HepG2 (cell line): ENCODE data around the gene ZNF492. TPM values are rescaled to one million over a fixed set of nuclear protein-coding genes. Genes with fewer than 3 reads are reported as not detected.

Source experiments
- ATAC-seq: fragments of 200-7000 bp; cut with Tn5 transposase; 3 replicates; pipeline ENCODE4 v1.9.1; 2020; ENCODE audit warnings: mild to moderate bottlenecking, moderate library complexity
- BruUV-seq: library from RNA; stranded (reverse); fragments of 400-500 nt; replicated peaks from 2 replicates; lab custom pipeline; 2021; lab: Mats Ljungman, UMichigan
- CTCF ChIA-PET: fragments of 300-600 bp; formaldehyde crosslinking; extraction: SDS; loops from one replicate; lab custom pipeline; 2021; ENCODE audit warnings: low total read pairs, inconsistent platforms, low intra/inter-chr PET ratio; lab: Yijun Ruan, JAX
- POLR2A ChIA-PET: fragments of 350-600 bp; sonication (Branson Sonifier 250); formaldehyde crosslinking; loops from one replicate; lab custom pipeline; 2020; ENCODE audit warnings: antibody characterized with exemption, inconsistent platforms; lab: Yijun Ruan, JAX
- DNase-seq: peaks from one replicate; pipeline ENCODE4 v3.0.0-alpha.2; 2015; ENCODE audit warnings: low spot score
- FAIRE-seq: peaks from 3 replicates; lab custom pipeline; 2011; peaks lifted over from hg19 to GRCh38; lab: Jason Lieb, UNC
- H2AFZ ChIP-seq: one replicate; pipeline ENCODE4 v1.6.1; 2011; ENCODE audit warnings: low read length, inconsistent platforms
- H3K27ac ChIP-seq: fragments of 300-600 bp; 3 replicates; pipeline ENCODE4 v1.8.0; 2011; ENCODE audit warnings: mixed run types, mild to moderate bottlenecking, mixed read lengths, low read length, inconsistent platforms; ENCODE audit not compliant: insufficient read depth; ENCODE audit errors: extremely low read length
- H3K27me3 ChIP-seq, 2 experiments: fragments of 200-600 bp in 1 of 2; 2 replicates in 1 of 2; 3 replicates in 1 of 2; pipeline versions ENCODE4 v1.6.0 to v1.8.0; 2011; ENCODE audit warnings: low read length in 2 of 2, mild to moderate bottlenecking in 2 of 2, moderate library complexity in 2 of 2, inconsistent platforms in 1 of 2; ENCODE audit not compliant: insufficient read depth in 2 of 2, control insufficient read depth in 1 of 2
- H3K36me3 ChIP-seq, 2 experiments: fragments of 200-600 bp in 1 of 2; replicated peaks in 1 of 2; 2 replicates in 1 of 2; 3 replicates in 1 of 2; pipeline versions ENCODE4 v1.5.1 to v1.8.0; 2011; ENCODE audit warnings: low read length in 2 of 2, inconsistent platforms in 1 of 2; ENCODE audit not compliant: insufficient read depth in 2 of 2, control insufficient read depth in 1 of 2
- H3K4me1 ChIP-seq: 2 replicates; pipeline ENCODE4 v1.5.1; 2012; ENCODE audit warnings: low read length, inconsistent platforms; ENCODE audit not compliant: insufficient read depth
- H3K4me2 ChIP-seq: 2 replicates; pipeline ENCODE4 v1.6.0; 2011; ENCODE audit warnings: low read depth, low read length, inconsistent platforms
- H3K4me3 ChIP-seq, 3 experiments: fragments of 200-600 bp in 1 of 3; sonication (generic), shearing (Covaris generic) in 1 of 3; replicated peaks in 1 of 3; 2 replicates each; pipeline ENCODE4 v1.5.1; 2011 to 2016; ENCODE audit warnings: low read length in 3 of 3, inconsistent platforms in 2 of 3, low read depth in 2 of 3, mild to moderate bottlenecking in 2 of 3, control low read depth in 1 of 3, mixed read lengths in 1 of 3; ENCODE audit not compliant: insufficient read depth in 1 of 3
- H3K79me2 ChIP-seq: one replicate; pipeline ENCODE4 v1.6.1; 2011; ENCODE audit warnings: low read length, inconsistent platforms; ENCODE audit not compliant: insufficient read depth
- H3K9ac ChIP-seq: 2 replicates; pipeline ENCODE4 v1.6.0; 2011; ENCODE audit warnings: mild to moderate bottlenecking, low read depth, low read length, inconsistent platforms; ENCODE audit not compliant: insufficient read depth
- H3K9me3 ChIP-seq: 2 replicates; pipeline ENCODE4 v1.5.1; 2012; ENCODE audit warnings: mild to moderate bottlenecking, low read length
- H4K20me1 ChIP-seq: 2 replicates; pipeline ENCODE4 v1.6.0; 2011; ENCODE audit warnings: inconsistent platforms, mild to moderate bottlenecking, low read length, moderate library complexity; ENCODE audit not compliant: insufficient read depth
- NFIB ChIP-seq: sonication (generic); formaldehyde crosslinking; IDR thresholded peaks from 2 replicates; pipeline ENCODE4 v1.9.0; 2021; ENCODE audit warnings: missing genetic modification reagents, mild to moderate bottlenecking, borderline replicate concordance
- NR2F6 ChIP-seq, 2 experiments: IDR thresholded peaks; 2 replicates each; pipeline ENCODE4 v1.6.1; 2016; ENCODE audit warnings: antibody characterized with exemption in 1 of 2, mild to moderate bottlenecking in 1 of 2
- ZKSCAN1 ChIP-seq: fragments of 150-350 bp; IDR thresholded peaks from 2 replicates; pipeline ENCODE4 v1.6.1; 2014; ENCODE audit warnings: low read length
- ZNF570 ChIP-seq: sonication (generic); formaldehyde crosslinking; IDR thresholded peaks from 2 replicates; pipeline ENCODE4 v1.4.0; 2020; ENCODE audit warnings: mild to moderate bottlenecking, missing genetic modification reagents, borderline replicate concordance
- ZNF788 ChIP-seq: sonication (generic); formaldehyde crosslinking; IDR thresholded peaks from 2 replicates; pipeline ENCODE4 v1.5.0; 2020; ENCODE audit warnings: mild to moderate bottlenecking, missing genetic modification reagents, borderline replicate concordance
- WGBS: methylation state at CpG from one replicate; pipeline ENCODE4 v1.1.6; 2017; ENCODE audit warnings: low lambda C conversion rate; 5-methylcytosine and 5-hydroxymethylcytosine counted together
- in situ Hi-C: cut with HindIII; loops from 2 replicates; pipeline ENCODE4 v1.10.0; 2017; ENCODE audit warnings: low pct_unique_long_range_greater_than_20kb; ENCODE audit not compliant: extremely low pct_ligation_motif_present
- intact Hi-C: fragments of 100-400 bp; cut with micrococcal nuclease; formaldehyde crosslinking; loops from one replicate; pipeline ENCODE4 v1.10.0; 2022; ENCODE audit not compliant: unreplicated experiment
- polyA plus RNA-seq, 8 experiments: library from polyadenylated mRNA; depleted of rRNA in 3 of 8; stranded (reverse) in 7 of 8; unstranded in 1 of 8; fragments of >200 nt; fragmentation: Illumina TruSeq in 4 of 8; extraction: Trizol in 4 of 8; gene quantifications; 2 replicates each; pipeline versions ENCODE4 v1.2.1 to v1.2.3, GENCODE V29; 2011 to 2016; ENCODE audit warnings: low read depth in 4 of 8, missing spikeins in 1 of 8, mixed read lengths in 1 of 8; ENCODE audit not compliant: insufficient read depth in 1 of 8
- total RNA-seq, 5 experiments: library from RNA; depleted of rRNA; stranded (reverse); fragments of >200 nt; fragmentation: Illumina TruSeq; extraction: Trizol; gene quantifications; 2 replicates each; pipeline ENCODE4 v1.2.3, GENCODE V29; 2016; ENCODE audit warnings: low read depth in 1 of 5
- TF ChIP-seq, protein P1 (sequence below): sonication (generic); formaldehyde crosslinking; IDR thresholded peaks from one replicate; pipeline ENCODE4 v1.5.1; 2020; ENCODE audit warnings: mild to moderate bottlenecking, missing genetic modification reagents; ENCODE audit errors: not compliant biosample characterization
- TF ChIP-seq, protein P2 (sequence below): IDR thresholded peaks from 2 replicates; pipeline ENCODE4 v1.6.1; 2016; ENCODE audit warnings: missing genetic modification reagents, missing compliant biosample characterization
- TF ChIP-seq, protein P3 (sequence below): sonication (generic); formaldehyde crosslinking; IDR thresholded peaks from 2 replicates; pipeline ENCODE4 v1.4.0; 2020; ENCODE audit warnings: missing genetic modification reagents, borderline replicate concordance

ZNF492 gene
- total and polyA plus RNA-seq, 2 of the 13 experiments (the other 11 are each of a cell fraction or from before 2014, with no cell fraction given): not detected

DNA sequence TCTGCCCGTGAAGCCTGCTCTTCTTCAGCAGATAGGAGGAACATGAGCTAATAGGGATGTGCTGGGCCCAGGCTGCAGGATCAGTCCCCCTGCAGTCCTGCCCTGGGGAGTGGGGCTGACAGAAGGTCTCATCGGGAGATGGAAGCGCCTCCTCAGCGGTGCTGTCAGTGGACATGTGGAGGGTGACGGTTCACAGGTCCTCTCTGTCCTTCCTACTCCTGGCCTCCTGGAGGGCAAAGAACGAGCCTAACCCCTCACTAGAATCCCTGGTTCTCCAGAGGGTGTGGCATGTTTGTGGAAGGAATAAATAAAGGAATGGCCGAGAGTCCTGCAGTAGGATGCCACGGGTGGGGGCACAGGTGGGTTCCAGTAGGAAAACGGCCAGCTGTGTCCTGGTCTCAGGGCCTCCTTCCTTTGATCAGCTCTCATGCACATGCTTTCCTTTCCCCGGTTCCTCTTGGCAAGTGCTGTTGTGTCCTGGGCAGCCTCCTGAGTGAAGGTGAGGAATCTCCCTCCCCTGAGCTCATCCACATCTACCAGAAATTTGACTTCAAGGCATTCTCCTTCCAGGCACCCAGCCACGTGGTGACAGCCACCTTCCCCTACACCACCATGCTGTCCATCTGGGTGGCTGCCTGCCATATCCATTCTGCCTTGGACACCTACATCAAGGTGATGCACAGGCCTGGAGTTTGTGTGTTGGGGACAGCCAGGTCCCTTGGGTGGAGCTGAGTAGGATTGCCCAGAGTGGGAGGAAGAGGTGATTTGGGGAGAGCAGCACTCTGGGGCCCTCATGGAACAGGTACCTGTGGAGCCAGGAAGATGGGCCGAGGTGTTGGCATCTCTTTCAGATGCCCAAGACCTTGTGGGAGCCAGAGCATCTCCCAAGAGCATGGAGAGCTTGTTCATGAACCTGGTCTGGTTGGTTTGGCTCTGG lies 28.6 kb upstream of the ZNF492 start (continued):
- TF ChIP-seq, protein P1, sequence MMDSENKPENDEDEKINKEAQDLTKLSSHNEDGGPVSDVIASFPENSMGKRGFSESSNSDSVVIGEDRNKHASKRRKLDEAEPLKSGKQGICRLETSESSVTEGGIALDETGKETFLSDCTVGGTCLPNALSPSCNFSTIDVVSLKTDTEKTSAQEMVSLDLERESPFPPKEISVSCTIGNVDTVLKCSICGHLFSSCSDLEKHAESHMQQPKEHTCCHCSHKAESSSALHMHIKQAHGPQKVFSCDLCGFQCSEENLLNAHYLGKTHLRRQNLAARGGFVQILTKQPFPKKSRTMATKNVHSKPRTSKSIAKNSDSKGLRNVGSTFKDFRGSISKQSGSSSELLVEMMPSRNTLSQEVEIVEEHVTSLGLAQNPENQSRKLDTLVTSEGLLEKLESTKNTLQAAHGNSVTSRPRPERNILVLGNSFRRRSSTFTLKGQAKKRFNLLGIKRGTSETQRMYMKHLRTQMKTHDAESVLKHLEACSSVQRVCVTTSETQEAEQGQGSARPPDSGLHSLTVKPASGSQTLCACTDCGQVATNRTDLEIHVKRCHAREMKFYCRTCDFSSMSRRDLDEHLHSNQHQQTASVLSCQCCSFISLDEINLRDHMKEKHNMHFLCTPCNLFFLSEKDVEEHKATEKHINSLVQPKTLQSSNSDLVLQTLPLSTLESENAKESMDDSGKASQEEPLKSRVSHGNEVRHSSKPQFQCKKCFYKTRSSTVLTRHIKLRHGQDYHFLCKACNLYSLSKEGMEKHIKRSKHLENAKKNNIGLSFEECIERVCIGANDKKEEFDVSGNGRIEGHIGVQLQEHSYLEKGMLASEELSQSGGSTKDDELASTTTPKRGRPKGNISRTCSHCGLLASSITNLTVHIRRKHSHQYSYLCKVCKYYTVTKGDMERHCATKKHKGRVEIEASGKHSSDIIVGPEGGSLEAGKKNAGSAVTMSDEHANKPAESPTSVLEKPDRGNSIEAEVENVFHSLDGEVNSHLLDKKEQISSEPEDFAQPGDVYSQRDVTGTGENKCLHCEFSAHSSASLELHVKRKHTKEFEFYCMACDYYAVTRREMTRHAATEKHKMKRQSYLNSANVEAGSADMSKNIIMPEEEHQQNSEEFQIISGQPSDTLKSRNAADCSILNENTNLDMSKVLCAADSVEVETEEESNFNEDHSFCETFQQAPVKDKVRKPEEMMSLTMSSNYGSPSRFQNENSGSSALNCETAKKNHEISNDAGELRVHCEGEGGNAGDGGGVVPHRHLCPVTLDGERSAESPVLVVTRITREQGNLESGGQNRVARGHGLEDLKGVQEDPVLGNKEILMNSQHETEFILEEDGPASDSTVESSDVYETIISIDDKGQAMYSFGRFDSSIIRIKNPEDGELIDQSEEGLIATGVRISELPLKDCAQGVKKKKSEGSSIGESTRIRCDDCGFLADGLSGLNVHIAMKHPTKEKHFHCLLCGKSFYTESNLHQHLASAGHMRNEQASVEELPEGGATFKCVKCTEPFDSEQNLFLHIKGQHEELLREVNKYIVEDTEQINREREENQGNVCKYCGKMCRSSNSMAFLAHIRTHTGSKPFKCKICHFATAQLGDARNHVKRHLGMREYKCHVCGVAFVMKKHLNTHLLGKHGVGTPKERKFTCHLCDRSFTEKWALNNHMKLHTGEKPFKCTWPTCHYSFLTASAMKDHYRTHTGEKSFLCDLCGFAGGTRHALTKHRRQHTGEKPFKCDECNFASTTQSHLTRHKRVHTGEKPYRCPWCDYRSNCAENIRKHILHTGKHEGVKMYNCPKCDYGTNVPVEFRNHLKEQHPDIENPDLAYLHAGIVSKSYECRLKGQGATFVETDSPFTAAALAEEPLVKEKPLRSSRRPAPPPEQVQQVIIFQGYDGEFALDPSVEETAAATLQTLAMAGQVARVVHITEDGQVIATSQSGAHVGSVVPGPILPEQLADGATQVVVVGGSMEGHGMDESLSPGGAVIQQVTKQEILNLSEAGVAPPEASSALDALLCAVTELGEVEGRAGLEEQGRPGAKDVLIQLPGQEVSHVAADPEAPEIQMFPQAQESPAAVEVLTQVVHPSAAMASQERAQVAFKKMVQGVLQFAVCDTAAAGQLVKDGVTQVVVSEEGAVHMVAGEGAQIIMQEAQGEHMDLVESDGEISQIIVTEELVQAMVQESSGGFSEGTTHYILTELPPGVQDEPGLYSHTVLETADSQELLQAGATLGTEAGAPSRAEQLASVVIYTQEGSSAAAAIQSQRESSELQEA (CRISPR knock-in tag): no peak

DNA sequence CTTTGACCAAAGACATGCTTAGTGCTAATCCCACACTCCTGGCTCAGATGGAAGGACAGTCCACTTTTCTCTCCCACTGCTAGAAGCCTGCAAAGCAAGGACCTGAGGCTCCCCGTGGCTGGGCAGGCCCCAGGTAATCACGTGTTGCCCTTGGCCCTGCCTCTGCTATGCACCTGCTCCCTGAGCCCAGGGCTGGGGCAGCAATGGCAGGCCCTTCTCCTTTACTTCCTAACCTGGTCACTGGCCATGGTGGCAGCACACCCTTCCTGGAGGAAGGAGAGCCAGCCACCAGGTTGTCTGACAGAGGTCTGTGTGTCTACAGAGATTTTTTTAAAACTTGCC lies 27.9 kb upstream of the ZNF492 start:
- H3K9me3 ChIP-seq: peaks cover 97% of the 10 kb centered on the region
- no peak for DNase-seq
- H3K27me3 ChIP-seq: no peaks in the 10 kb centered on the region
- 0% methylated on average over 2 of the region's 2 CpGs for WGBS
- H4K20me1 ChIP-seq: no peaks in the 10 kb centered on the region
- H2AFZ ChIP-seq: no peak overlapping the region
- intact Hi-C loops (no loop called here), in situ Hi-C loops (no loop called here)
- ChIA-PET CTCF (no interaction called here), POLR2A (no interaction called here)
- no peak for ATAC-seq
- no peak overlapping the region for H3K4me3 ChIP-seq
- no peak overlapping the region for H3K27ac ChIP-seq
- H3K36me3 ChIP-seq: no peaks in the 10 kb centered on the region
- no peak for FAIRE-seq
- no peak overlapping the region for H3K9ac ChIP-seq
- BruUV-seq: no TSS peak
- H3K4me2 ChIP-seq: no peak overlapping the region
- H3K4me1 ChIP-seq: no peaks in the 10 kb centered on the region
- H3K79me2 ChIP-seq: no peaks in the 10 kb centered on the region
- TF ChIP-seq ZNF788 (CRISPR knock-in tag) (no peak), NR2F6 (IDR thresholded peaks at IDR 0.05) (no peak), NR2F6 (CRISPR knock-in tag; IDR thresholded peaks at IDR 0.05) (no peak), NFIB (CRISPR knock-in tag) (no peak), ZKSCAN1 (no peak), ZNF570 (CRISPR knock-in tag) (no peak)
- TF ChIP-seq, protein P2, sequence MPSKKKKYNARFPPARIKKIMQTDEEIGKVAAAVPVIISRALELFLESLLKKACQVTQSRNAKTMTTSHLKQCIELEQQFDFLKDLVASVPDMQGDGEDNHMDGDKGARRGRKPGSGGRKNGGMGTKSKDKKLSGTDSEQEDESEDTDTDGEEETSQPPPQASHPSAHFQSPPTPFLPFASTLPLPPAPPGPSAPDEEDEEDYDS: no peak
- TF ChIP-seq, protein P3, sequence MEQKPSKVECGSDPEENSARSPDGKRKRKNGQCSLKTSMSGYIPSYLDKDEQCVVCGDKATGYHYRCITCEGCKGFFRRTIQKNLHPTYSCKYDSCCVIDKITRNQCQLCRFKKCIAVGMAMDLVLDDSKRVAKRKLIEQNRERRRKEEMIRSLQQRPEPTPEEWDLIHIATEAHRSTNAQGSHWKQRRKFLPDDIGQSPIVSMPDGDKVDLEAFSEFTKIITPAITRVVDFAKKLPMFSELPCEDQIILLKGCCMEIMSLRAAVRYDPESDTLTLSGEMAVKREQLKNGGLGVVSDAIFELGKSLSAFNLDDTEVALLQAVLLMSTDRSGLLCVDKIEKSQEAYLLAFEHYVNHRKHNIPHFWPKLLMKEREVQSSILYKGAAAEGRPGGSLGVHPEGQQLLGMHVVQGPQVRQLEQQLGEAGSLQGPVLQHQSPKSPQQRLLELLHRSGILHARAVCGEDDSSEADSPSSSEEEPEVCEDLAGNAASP (CRISPR knock-in tag): no peak
